GM19452 (cell line): ENCODE measurements around the gene HVCN1.

Experiments used
- ATAC-seq: cut with Tn5 transposase; IDR thresholded peaks from one replicate; pipeline ENCODE4 v1.9.1; 2021; ENCODE audit not compliant: unreplicated experiment

HVCN1 gene

GRCh38 chr12:110699591-110700445 lies 10.9 kb upstream of the HVCN1 start:
- ATAC-seq, result no peak

- peak; percentile 72 for ATAC-seq
Measured at GRCh38 chr12:110698171-110698902, 9.4 kb upstream of the HVCN1 start.

GRCh38 chr12:110697236-110697635 lies 8.3 kb upstream of the HVCN1 start:
- ATAC-seq, result no peak

GRCh38 chr12:110696283-110696682 lies 7.4 kb upstream of the HVCN1 start:
- ATAC-seq, result no peak

GRCh38 chr12:110694330-110694901 lies 5.5 kb upstream of the HVCN1 start:
- no peak for ATAC-seq

GRCh38 chr12:110693731-110694130 lies 4.8 kb upstream of the HVCN1 start:
- no peak for ATAC-seq

- ATAC-seq, result no peak
Measured at GRCh38 chr12:110690127-110690430, 1.2 kb upstream of the HVCN1 start.

GRCh38 chr12:110689281-110690126 lies 589 bp upstream of the HVCN1 start:
- peak; percentile 55 for ATAC-seq

GRCh38 chr12:110687396-110688169 lies 1.3 kb downstream of the HVCN1 start:
- no peak for ATAC-seq

- no peak for ATAC-seq
Measured at GRCh38 chr12:110686294-110686903, 2.5 kb downstream of the HVCN1 start.

GRCh38 chr12:110684312-110684836 lies 4.5 kb downstream of the HVCN1 start:
- no peak for ATAC-seq

- no peak for ATAC-seq
Measured at GRCh38 chr12:110683888-110684287, 5.0 kb downstream of the HVCN1 start.

- no peak for ATAC-seq
Measured at GRCh38 chr12:110680032-110680431, 8.9 kb downstream of the HVCN1 start.

- ATAC-seq, result no peak
Measured at GRCh38 chr12:110679201-110679600, 9.7 kb downstream of the HVCN1 start.

GRCh38 chr12:110677982-110678381 lies 10.9 kb downstream of the HVCN1 start:
- no peak for ATAC-seq

GRCh38 chr12:110677206-110677911 lies 11.6 kb downstream of the HVCN1 start:
- ATAC-seq, result peak; percentile 73

GRCh38 chr12:110676171-110676570 lies 12.7 kb downstream of the HVCN1 start:
- no peak for ATAC-seq

GRCh38 chr12:110670161-110670701 lies 18.7 kb downstream of the HVCN1 start:
- ATAC-seq, result peak; percentile 37

- peak; percentile 31 for ATAC-seq
Measured at GRCh38 chr12:110669193-110669502, 19.8 kb downstream of the HVCN1 start.
